Psoas muscle (tissue), 8 donors: ENCODE measurements around the gene LORICRIN. TPM values are rescaled to one million over a fixed set of nuclear protein-coding genes. Genes with fewer than 3 reads are reported as not detected.

ENCODE experiments used
- ATAC-seq, 4 donors: fragments of 200-7000 bp; cut with Tn5 transposase; one replicate each; pipeline ENCODE4 v1.9.1; 2020; ENCODE audit warnings: moderate library complexity in 3 of 4, mild to moderate bottlenecking in 2 of 4
- DNase-seq, 2 donors: peaks; one replicate each; pipeline ENCODE4 v3.0.0-alpha.2; 2020
- H3K27ac ChIP-seq: fragments of 200-600 bp; one replicate; pipeline ENCODE4 v1.8.0; 2022
- H3K27me3 ChIP-seq, 3 donors: fragments of 200-600 bp in 1 of 3; one replicate each; pipeline versions ENCODE4 v1.6.1 to v1.8.0; 2013 to 2022; ENCODE audit warnings: low read length in 2 of 3, mild to moderate bottlenecking in 2 of 3, moderate library complexity in 1 of 3; ENCODE audit not compliant: insufficient read depth in 3 of 3
- H3K36me3 ChIP-seq, 2 donors: fragments of 200-600 bp in 1 of 2; one replicate each; pipeline versions ENCODE4 v1.6.1 to v1.8.0; 2013 to 2022; ENCODE audit warnings: low read depth in 1 of 2, mild to moderate bottlenecking in 1 of 2, moderate library complexity in 1 of 2; ENCODE audit not compliant: insufficient read depth in 1 of 2
- H3K4me1 ChIP-seq: fragments of 200-600 bp; one replicate; pipeline ENCODE4 v1.8.0; 2022
- H3K4me3 ChIP-seq: fragments of 200-600 bp; one replicate; pipeline ENCODE4 v1.8.0; 2022; ENCODE audit warnings: mild to moderate bottlenecking
- H3K9me3 ChIP-seq: fragments of 200-600 bp; one replicate; pipeline ENCODE4 v1.8.0; 2022
- WGBS, 3 donors: extraction: QIAGEN DNeasy Blood & Tissue Kit; methylation state at CpG; one replicate each; pipeline versions ENCODE4 v1.1.6 to v1.1.7; 2013; 5-methylcytosine and 5-hydroxymethylcytosine counted together
- intact Hi-C, 2 donors: fragments of 100-400 bp; cut with DNase I; formaldehyde crosslinking; loops; one replicate each; pipeline versions ENCODE4 v1.11.0 to v1.14.2; 2022
- polyA plus RNA-seq, 3 donors: library from polyadenylated mRNA; stranded (reverse); fragments of 200-250 nt; gene quantifications; one replicate each; pipeline ENCODE4 v1.2.3, GENCODE V29; 2013
- total RNA-seq, 4 donors: library from RNA; stranded (reverse); fragmentation: NEBNext Ultra II Directional in 2 of 4; extraction: Animal tissue kit (Norgen Biotek cat#: 25700) in 2 of 4; gene quantifications; one replicate each; pipeline versions ENCODE4 v1.2.1 to v1.2.4, GENCODE V29; 2021 to 2023
- TF ChIP-seq, protein P1 (sequence below): fragments of 200-600 bp; IDR thresholded peaks from one replicate; pipeline ENCODE4 v1.8.0; 2022; ENCODE audit warnings: antibody characterized with exemption
- donor health status: healthy with polysubstance abuse.
- donor health status: DM: no; HTN: no; CAD: no; lungs with moderate emphysema.
- donor health status: Bipolar disorder and iron deficiency.
- donor health status: healthy.
- donor health status: DM: yes; HTN: yes; CAD: no.
- donor health status: DM: no; HTN: no; CAD: no.
- donor health status: DM: no; HTN: no; CAD: no.
- donor health status: DM: yes; HTN: yes; CAD: no.

LORICRIN gene
- total and polyA plus RNA-seq, 7 donors: 0.06 to 0.25 TPM; not detected in 5

DNA sequence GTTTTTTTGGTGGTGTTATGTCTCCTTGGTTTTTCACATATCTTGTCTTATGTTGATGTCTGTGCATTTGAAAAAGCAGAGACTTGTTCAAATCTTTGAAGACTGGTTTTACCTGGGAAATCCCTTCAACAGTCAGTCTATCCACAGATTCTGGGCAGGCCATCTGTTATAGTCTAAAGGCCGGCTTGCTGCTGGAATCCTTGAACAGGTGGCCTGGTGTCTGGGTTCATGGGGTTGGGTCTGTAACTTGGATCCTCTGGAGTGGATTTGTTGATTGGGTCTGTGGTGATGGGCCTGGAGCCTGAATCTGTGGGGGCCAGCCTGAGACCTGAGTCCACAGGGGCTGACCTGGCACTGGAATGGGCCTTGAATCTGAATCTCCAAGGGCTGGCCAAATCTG is 12.2 kb downstream of the LORICRIN start:
- H3K9me3 ChIP-seq: no peaks in the 10 kb centered on the region
- no peaks in the 10 kb centered on the region for H3K36me3 ChIP-seq
- peaks cover 0 to 7% (median 0%) of the 10 kb centered on the region in 3 donors for H3K27me3 ChIP-seq
- intact Hi-C loops: no loop called here
- WGBS, 3 donors: 35 to 55% (median 35%) methylated on average over 1 of the region's 1 CpG
- no peaks in the 10 kb centered on the region for H3K4me1 ChIP-seq
- no peak overlapping the region for H3K27ac ChIP-seq
- no peak for ATAC-seq
- TF ChIP-seq, protein P1, sequence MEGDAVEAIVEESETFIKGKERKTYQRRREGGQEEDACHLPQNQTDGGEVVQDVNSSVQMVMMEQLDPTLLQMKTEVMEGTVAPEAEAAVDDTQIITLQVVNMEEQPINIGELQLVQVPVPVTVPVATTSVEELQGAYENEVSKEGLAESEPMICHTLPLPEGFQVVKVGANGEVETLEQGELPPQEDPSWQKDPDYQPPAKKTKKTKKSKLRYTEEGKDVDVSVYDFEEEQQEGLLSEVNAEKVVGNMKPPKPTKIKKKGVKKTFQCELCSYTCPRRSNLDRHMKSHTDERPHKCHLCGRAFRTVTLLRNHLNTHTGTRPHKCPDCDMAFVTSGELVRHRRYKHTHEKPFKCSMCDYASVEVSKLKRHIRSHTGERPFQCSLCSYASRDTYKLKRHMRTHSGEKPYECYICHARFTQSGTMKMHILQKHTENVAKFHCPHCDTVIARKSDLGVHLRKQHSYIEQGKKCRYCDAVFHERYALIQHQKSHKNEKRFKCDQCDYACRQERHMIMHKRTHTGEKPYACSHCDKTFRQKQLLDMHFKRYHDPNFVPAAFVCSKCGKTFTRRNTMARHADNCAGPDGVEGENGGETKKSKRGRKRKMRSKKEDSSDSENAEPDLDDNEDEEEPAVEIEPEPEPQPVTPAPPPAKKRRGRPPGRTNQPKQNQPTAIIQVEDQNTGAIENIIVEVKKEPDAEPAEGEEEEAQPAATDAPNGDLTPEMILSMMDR: no peak
- no peak for DNase-seq
- no peak overlapping the region for H3K4me3 ChIP-seq

GRCh38 chr1:153272186-153272585 is 12.7 kb downstream of the LORICRIN start:
- no peaks in the 10 kb centered on the region for H3K4me1 ChIP-seq
- intact Hi-C loops: no loop called here
- ATAC-seq: no peak
- no peak overlapping the region for H3K27ac ChIP-seq
- DNase-seq: no peak
- H3K9me3 ChIP-seq: no peaks in the 10 kb centered on the region
- H3K27me3 ChIP-seq: peaks cover 0 to 7% (median 0%) of the 10 kb centered on the region in 3 donors
- no peak overlapping the region for H3K4me3 ChIP-seq
- no peaks in the 10 kb centered on the region for H3K36me3 ChIP-seq
- WGBS, 3 donors: 71 to 79% (median 76%) methylated on average over 1 of the region's 1 CpG
- TF ChIP-seq, protein P1: no peak

DNA sequence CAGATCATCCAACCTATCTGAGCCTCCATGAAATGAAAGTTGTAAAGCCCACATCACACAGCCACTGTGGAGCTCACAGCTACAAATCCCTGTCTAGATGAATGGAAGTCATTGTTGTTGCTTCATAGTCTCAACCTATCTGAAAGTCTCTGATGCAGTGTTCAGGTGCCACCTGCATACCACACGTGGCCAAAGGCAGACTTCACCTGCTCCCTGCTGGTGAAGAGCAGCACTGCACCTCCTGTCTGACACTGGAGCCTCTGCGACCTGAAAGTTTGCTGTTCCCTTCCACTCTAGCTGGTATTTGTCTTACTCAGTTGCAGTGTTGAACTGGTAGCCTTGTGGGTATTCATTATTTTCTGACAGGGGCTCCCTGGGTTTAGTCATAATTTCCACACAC is 18.4 kb downstream of the LORICRIN start:
- TF ChIP-seq, protein P1: peak; percentile 16
- H3K9me3 ChIP-seq: no peaks in the 10 kb centered on the region
- H3K27ac ChIP-seq: no peak overlapping the region
- H3K36me3 ChIP-seq: no peaks in the 10 kb centered on the region
- WGBS, 3 donors: 10 to 19% (median 15%) methylated on average over 2 of the region's 2 CpGs
- ATAC-seq (no peak), DNase-seq (no peak)
- H3K4me1 ChIP-seq: no peaks in the 10 kb centered on the region
- H3K4me3 ChIP-seq: no peak overlapping the region
- no peaks in the 10 kb centered on the region for H3K27me3 ChIP-seq
- intact Hi-C loops: no loop called here

DNA sequence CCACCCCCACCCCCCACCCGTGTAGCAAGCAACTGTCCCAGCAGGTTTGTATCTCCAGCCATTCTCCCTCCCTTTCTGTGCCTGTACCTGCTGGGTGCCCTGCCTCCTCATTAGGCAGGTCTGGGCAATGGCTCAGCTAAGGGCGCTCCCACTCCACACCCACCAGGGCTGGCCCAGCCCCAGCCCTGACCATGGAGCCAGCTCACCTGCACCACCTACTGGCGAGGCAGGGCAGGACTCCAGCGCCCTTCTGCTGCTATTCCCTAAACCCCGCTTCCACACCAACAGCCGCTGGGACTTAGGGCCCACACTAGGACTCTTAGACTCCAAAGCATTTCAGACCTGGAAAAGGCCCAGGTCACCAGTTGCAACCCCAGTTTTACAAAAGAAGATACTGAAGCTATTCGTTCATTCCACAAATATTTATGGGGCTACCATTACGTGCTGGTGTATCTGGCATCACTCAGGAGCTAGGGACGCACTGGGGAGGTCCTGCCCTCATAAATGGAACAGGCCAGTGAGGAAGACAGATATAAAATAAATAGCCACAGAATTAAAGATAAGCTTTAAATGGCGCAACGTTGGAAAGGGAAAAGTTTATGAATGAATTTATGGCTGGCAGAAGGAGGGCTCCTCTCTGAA is 29.3 kb downstream of the LORICRIN start:
- no peak for DNase-seq
- TF ChIP-seq, protein P1: no peak
- Histone ChIP-seq H3K4me1 (no peaks in the 10 kb centered on the region), H3K9me3 (no peaks in the 10 kb centered on the region), H3K27me3 (peaks cover 0 to 25% (median 4%) of the 10 kb centered on the region in 3 donors), H3K4me3 (no peak overlapping the region), H3K27ac (no peak overlapping the region), H3K36me3 (no peaks in the 10 kb centered on the region)
- ATAC-seq: no peak
- WGBS, 3 donors: 55 to 61% (median 60%) methylated on average over 11 of the region's 11 CpGs
- intact Hi-C loops: no loop called here

GRCh38 chr1:153291514-153291913 is 32.0 kb downstream of the LORICRIN start:
- 86 to 87% (median 86%) methylated on average over 5 of the region's 5 CpGs for WGBS, 3 donors
- H3K27ac ChIP-seq: no peak overlapping the region
- no peaks in the 10 kb centered on the region for H3K36me3 ChIP-seq
- no peak overlapping the region for H3K4me3 ChIP-seq
- TF ChIP-seq, protein P1: no peak
- H3K27me3 ChIP-seq: peaks cover 0 to 25% (median 4%) of the 10 kb centered on the region in 3 donors
- no peak for ATAC-seq
- H3K9me3 ChIP-seq: no peaks in the 10 kb centered on the region
- intact Hi-C loops: no loop called here
- H3K4me1 ChIP-seq: no peaks in the 10 kb centered on the region
- DNase-seq: no peak
